GM18909 (cell line): ENCODE results near the gene HSD11B2.

Source experiments
- ATAC-seq: cut with Tn5 transposase; IDR thresholded peaks from one replicate; pipeline ENCODE4 v1.9.1; 2021; ENCODE audit warnings: mild to moderate bottlenecking; ENCODE audit not compliant: unreplicated experiment, poor library complexity

HSD11B2 gene

DNA sequence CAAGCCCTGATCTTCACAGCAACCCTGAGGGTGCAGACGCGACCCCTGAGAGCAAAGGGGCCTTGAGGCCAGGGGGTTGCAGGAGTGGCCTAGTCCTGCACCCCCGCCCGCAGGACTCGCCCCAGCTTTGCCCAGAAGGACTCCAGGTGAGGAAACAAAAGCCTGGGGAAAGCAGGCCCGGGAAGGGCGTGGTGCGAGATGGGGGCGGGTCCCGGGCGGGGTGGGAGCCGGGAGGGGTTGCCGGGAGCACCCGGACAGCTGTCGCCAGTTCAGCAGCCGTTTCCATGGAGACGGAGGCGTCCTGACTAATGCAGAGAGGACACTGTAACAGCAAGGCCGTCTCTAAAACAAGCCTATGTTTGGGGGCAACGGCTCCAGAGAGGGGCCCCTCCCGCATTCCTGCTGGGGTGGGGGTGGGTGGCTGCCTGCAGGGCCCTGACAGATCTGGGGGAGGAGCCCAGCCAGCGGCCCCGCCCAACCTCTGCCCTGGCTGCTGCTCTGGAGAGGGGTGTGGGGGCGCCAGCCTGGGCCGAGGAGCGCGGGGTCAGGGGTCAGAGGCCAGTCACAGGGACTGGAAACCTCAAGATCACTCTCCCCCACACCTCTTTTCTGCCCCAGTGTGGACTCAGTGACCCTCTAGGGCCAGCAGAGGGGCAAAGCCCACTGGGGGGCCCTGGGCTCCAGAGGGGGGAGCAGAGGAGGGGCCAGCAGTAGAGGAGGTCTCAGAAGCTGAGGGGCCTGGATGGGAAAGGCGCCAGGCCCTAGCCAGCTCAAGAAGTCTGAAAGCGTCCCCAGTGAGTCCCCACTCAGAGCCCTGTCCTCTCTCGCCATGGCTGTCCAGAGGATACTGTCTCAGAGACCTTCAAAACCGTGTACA, 34.5 kb upstream of the HSD11B2 start:
- ATAC-seq = no peak

DNA sequence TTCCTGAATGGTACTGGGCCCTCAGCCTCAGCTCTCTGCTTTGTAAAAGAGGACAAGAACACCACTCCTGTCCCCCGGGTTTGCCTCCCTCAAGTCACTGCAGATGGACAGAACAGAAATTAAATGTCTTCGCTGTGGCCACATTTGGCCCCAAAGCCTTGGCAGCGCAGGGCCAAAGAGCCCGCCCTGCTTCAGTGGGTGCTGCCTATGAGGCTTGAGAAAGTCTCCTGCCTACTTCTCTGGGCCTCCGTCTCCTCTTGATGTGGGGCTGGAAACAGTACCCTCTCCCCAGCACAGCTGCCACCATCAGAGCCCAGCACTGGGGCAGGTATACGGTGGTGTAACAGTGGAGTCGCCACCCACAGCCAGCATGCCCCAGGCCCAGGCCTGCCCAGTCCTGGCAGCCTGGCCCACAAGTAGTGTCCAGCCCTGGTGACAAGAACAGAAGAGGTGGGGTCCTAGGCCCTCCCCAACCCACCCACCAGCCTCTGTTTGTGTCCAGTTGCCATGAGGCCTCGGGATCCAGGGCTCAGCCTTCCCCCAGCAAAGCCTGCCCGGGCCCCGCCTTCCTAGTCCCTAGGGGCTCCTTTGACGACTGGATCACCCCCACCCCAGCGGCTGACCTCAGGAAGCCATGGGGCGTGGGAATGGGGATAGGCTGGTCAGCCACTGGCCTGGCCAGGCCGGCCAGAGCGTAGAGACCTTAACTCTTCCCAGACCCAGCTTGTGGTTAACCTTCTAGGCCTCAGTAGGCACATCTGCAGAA, 33.7 kb upstream of the HSD11B2 start:
- ATAC-seq = no peak

DNA sequence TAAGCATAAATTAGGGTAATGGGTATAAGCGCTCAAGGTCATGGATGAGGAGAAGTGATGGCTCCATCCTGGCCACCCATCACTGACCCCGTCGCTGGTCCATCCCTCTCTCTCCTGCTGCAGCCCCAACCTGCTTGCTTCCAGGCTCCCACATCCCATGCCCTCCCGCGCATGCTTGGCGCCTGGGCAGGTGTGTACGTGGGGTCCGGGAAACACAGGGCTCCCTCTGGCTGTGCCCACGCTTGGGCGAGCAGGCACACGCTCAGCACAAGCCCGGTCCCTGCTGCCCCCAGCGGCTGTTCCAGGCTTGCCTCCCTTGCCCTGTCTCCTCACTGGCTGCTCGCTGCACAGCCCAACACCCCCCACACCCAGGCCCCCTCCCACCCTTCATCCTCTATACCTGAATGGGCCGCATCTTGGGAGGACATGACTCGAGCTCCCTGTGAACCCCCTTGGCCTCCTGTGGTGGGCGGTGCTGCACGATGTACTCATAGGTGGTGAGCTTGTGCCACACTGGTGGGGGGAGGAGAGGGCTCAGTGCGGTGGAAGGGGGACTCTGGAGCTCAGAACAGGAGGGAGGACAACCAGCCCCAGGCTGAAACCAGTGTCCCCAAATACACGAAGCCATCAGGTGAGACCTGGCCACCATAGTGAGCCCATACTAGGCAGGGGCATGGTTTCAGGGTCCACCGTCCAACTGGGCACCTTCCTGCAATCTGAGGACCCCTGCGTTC, 32.9 kb upstream of the HSD11B2 start:
- ATAC-seq = no peak

DNA sequence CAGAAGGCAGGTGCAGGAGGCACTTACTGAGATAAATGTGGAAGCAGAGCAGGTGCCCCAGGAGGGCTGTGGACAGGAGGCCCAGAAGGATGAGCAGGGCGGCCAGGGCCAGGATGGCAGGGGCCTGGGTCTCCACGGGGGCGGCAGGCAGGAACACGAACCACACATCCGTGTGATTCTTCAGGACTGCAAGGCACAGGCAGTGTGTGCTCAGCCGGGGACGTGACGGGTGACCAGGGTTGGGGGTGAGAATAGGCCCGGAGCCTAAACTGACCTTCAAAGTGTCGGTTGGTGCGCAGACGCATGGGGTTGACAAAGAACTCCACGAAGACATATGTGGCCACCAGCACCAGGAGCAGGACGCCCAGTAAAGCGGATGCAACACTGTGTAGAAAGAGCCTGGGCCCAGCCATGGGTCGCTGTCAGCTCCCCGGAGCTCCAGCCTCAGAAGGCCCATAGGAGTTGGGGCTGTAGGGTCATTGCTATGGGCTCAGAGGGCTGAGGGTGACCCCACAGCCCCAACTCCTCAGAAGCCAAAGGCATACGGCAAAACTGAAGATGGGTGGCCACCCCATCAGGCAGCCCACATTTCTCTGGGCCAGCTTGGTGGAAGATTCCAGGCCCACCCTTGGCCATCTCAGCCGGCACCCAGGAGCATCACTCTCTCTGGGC, 32.2 kb upstream of the HSD11B2 start:
- no peak for ATAC-seq

DNA sequence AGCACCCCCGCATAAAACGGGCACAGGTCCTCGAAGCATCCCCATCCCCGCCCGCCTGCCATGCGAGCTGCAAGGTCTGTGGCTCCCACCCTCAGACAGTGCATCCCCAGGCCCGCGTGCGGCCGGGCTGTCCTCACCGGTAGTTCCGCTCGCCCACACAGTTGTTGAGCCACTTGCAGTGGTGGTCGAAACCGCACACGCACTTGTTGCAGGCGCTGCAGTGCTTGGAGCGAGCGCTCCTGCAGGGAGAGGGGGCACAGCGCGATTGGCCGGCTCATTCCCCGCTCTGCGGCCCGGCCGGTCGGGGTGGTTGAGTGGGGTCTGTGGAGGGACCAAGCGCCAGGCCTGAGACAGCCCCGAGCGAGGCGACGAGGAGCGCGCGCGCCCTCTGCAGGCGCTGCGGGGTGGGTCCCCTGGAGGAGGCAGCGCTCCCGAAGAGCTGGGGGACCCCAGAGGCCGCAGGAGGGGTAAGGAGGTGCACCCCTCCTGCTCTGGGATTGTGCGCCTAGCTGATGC, 31.6 kb upstream of the HSD11B2 start:
- ATAC-seq = no peak

DNA sequence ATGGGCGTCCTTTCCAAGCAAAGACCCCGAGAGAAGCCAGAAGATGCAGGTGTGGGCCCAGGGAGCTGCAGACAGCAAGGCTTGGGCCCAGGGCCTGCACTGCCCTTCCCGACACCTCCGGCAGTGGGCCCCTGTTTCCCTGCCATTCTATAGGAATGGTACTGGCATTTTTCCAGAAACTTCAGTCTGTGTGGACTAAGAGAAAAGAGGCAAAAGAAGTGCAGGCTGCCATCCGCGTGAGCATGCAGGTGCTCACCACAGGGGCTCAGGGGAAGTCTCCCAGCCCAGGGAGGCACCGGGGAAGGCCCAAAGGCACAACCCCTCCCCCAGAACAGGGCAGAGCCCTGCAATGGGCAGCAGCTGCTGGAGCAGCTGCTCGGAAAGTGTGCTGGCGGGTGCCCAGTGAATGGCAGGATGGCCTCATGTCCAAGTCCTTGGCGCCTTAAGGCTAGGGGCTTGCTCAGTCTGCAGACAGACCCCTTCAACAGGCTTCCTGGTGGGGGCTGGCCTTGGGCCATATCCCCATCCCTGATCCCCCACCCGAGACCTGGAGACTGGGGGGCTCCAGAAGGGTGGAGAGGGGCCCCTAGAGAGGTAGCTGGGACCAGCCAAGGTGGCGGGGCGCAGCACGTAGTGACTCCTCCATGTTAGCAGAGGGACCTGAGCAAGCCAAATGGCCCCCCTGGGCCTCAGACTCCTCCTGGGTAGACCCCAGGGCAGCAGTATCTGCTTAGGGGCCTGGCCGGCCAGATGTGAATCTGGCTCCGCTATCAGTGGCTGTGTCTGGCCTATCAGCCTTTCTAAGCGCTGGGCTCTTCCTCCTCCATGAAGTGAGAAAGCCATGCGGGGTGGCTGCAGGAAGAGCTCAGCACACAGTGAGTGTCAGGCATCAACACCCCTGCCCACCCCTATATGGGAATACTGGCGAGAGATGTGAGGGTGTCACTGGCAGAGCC, 30.9 kb upstream of the HSD11B2 start:
- ATAC-seq = no peak

- no peak for ATAC-seq
These were observed 30.0 kb upstream of the HSD11B2 start for GRCh38 chr16:67400901-67401300.

- no peak for ATAC-seq
These were observed 26.9 kb upstream of the HSD11B2 start for GRCh38 chr16:67403976-67404555.

DNA sequence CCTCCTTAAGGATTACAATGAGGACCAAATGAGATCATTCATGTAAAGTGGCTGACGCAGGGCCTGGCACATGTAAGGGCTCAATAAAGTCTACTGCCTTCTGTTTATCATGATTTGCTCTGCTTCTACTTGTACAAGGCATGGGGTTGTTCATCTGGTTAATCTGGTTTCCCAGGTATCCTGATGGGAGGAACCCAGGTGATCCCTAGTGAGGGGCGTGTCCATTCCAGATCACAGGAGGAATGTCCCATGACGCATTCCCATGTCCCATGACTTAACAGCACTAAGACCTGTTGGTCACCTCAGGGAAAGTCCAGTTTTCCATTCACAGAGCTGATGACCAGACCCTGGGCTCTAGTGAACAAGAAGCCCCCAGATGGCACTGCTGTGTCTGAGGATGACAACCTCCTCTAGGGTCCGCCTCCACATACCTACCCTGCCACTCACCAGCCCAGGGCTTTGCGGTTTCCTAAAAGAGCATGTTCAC, 26.1 kb upstream of the HSD11B2 start:
- ATAC-seq = no peak

DNA sequence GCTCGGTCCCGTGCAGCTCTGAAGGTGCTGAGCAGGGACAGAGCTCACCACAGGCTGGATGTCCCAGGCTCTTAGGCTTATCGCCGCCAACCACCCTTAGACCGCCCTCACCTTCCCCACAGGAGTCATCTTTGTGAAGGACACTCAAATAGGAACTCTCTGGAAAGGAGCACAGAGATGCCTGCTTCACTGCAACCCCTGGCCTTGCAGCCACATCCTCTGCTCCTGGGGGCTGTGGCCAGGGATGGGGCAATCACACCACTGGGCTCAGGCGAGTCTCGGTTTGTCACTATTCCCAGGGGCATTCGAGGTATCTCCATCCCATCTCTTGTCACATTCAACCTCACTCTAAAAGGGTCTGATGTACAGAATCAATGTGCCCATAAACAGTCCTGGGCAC, 25.6 kb upstream of the HSD11B2 start:
- ATAC-seq = no peak

- ATAC-seq = no peak
These were observed 24.6 kb upstream of the HSD11B2 start for GRCh38 chr16:67406111-67406971.

GRCh38 chr16:67407176-67407787, 23.6 kb upstream of the HSD11B2 start:
- no peak for ATAC-seq

DNA sequence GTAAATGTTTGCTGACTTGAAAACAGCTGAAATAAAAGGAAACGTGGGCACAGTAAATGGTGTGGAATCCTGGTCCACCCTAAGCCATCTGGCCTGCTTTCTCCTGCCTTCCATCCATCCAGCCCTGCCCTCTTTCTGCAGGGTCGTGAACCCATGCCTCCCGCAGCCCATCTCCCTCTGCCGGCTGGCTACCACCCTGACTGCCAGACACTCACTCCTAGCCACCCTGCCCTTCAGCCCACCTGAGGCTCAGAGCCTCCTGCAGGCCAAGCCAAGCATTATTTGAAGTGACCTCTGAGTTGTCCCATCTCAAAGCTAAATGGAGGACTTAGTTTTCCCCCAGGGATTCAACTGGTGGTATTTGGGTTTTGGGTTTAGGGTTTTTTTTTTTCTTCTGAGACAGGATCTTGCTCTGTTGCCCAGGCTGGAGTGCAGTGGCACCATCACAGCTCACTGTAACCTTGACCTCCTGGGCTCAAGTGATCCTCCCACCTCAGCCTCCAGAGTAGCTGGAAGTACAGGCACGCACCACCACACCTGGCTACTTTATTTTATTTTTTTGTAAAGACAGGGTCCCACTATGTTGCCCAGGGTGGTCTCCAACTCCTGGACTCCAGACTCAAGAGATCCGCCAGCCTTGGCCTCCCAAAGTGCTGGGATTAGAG, 23.0 kb upstream of the HSD11B2 start:
- no peak for ATAC-seq

DNA sequence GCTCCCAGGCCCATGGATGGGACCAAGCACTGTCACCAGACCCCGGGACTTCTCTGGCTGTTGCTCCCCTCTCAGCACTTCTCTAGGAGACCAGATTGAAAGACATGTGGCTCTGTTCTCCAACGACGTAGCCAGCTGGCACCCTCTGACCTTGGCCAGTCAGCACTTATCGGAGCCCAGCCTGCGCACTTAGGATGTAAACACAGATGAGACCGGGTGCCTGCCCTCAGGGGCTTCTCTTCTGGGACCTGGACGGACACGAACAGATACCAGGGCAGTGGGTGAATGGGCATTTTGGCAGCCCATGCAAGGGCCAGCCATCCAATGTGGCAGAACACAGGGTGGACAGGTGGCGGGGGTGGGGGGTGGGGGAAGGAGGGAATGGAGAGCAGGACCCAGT, 21.3 kb upstream of the HSD11B2 start:
- ATAC-seq = no peak

DNA sequence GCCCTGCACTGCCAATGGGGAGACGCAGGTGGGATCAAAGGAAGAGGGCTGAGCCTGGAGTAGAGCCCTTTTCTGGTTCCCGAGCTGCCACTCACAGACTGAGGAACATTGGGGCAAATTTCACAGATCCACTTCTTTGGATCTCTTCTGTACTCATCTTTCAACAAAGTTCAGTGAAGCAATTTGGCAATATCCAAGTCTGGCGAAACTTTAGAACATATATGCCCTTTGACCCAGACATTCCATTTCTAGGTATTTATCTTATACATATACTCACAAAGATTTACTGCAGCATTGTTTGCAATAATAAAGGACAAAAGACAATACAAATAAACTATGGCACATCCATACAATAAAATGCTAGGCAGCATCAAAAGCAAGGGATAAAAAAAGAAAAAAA, 19.6 kb upstream of the HSD11B2 start:
- no peak for ATAC-seq

DNA sequence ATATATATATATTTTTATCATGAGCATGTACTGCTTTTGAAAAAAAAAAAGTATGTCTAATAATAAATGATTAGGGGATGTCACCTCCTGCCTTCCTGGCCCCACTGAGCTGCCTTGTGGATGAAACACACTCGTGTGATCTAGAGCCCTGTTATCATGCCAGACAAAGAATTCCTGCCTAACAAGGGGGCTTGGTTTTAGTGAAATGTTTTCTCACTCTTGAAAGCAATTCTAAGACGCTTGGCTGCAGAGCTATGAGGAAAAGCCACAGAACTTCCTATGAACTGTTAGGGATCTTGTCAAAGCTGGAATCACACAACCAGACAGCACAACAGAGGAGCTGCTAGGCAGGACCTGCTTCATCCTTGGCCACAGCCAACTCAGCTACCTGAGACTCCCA, 18.6 kb upstream of the HSD11B2 start:
- no peak for ATAC-seq
